KMS-11 (cell line): ENCODE measurements around the gene NKAIN2.

Experiments used
- H2AFZ ChIP-seq: fragments of 200-600 bp; sonication (generic); 2 replicates; pipeline ENCODE4 v1.6.1; 2016; ENCODE audit warnings: antibody characterized with exemption, mixed run types, low read depth
- H3K27ac ChIP-seq: fragments of 200-600 bp; sonication (generic); 2 replicates; pipeline ENCODE4 v1.6.1; 2016; ENCODE audit warnings: mild to moderate bottlenecking, mixed run types
- H3K27me3 ChIP-seq: fragments of 200-600 bp; sonication (generic); 2 replicates; pipeline ENCODE4 v1.6.1; 2017; ENCODE audit warnings: mild to moderate bottlenecking, low read depth, mixed run types, moderate library complexity; ENCODE audit not compliant: insufficient read depth
- H3K36me3 ChIP-seq: fragments of 200-600 bp; sonication (generic); 2 replicates; pipeline ENCODE4 v1.6.1; 2017; ENCODE audit warnings: mild to moderate bottlenecking, mixed run types; ENCODE audit not compliant: insufficient read depth
- H3K4me1 ChIP-seq: fragments of 200-600 bp; sonication (generic); 2 replicates; pipeline ENCODE4 v1.6.1; 2016; ENCODE audit warnings: mild to moderate bottlenecking, low read depth, mixed run types; ENCODE audit not compliant: poor library complexity, severe bottlenecking
- H3K4me2 ChIP-seq: fragments of 200-600 bp; sonication (generic); 2 replicates; pipeline ENCODE4 v1.7.0; 2016; ENCODE audit warnings: mild to moderate bottlenecking, mixed run types
- H3K4me3 ChIP-seq: fragments of 200-600 bp; sonication (generic); IDR thresholded peaks from 2 replicates; pipeline ENCODE4 v1.6.1; 2017; ENCODE audit warnings: low read depth, low read length, mixed read lengths; ENCODE audit not compliant: insufficient read depth
- H3K79me2 ChIP-seq: fragments of 200-600 bp; sonication (generic); 2 replicates; pipeline ENCODE4 v1.6.1; 2016; ENCODE audit warnings: low read depth, mixed run types; ENCODE audit not compliant: insufficient read depth
- H3K9ac ChIP-seq: fragments of 200-600 bp; sonication (generic); 2 replicates; pipeline ENCODE4 v1.6.1; 2016; ENCODE audit warnings: mild to moderate bottlenecking, mixed run types
- H4K20me1 ChIP-seq: fragments of 200-600 bp; sonication (generic); 2 replicates; pipeline ENCODE4 v1.6.1; 2016; ENCODE audit warnings: mild to moderate bottlenecking, mixed run types; ENCODE audit not compliant: insufficient read depth
- TF ChIP-seq, protein P1 (sequence below): fragments of 200-600 bp; sonication (generic); conservative IDR thresholded peaks from 2 replicates; pipeline ENCODE4 v1.6.1; 2017; ENCODE audit warnings: low read depth, mild to moderate bottlenecking, antibody characterized with exemption, low read length, moderate library complexity, mixed read lengths

The NKAIN2 gene

GRCh38 chr6:124441450-124441849 is 637.8 kb downstream of the NKAIN2 start:
- H3K27ac ChIP-seq: no peak overlapping the region
- no peaks in the 10 kb centered on the region for H4K20me1 ChIP-seq
- no peak overlapping the region for H2AFZ ChIP-seq
- H3K27me3 ChIP-seq: no peaks in the 10 kb centered on the region
- H3K4me3 ChIP-seq: no peak overlapping the region
- TF ChIP-seq, protein P1, sequence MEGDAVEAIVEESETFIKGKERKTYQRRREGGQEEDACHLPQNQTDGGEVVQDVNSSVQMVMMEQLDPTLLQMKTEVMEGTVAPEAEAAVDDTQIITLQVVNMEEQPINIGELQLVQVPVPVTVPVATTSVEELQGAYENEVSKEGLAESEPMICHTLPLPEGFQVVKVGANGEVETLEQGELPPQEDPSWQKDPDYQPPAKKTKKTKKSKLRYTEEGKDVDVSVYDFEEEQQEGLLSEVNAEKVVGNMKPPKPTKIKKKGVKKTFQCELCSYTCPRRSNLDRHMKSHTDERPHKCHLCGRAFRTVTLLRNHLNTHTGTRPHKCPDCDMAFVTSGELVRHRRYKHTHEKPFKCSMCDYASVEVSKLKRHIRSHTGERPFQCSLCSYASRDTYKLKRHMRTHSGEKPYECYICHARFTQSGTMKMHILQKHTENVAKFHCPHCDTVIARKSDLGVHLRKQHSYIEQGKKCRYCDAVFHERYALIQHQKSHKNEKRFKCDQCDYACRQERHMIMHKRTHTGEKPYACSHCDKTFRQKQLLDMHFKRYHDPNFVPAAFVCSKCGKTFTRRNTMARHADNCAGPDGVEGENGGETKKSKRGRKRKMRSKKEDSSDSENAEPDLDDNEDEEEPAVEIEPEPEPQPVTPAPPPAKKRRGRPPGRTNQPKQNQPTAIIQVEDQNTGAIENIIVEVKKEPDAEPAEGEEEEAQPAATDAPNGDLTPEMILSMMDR: no peak
- no peaks in the 10 kb centered on the region for H3K36me3 ChIP-seq
- no peak overlapping the region for H3K4me2 ChIP-seq
- no peak overlapping the region for H3K9ac ChIP-seq
- H3K4me1 ChIP-seq: peaks cover 6% of the 10 kb centered on the region
- H3K79me2 ChIP-seq: no peaks in the 10 kb centered on the region

DNA sequence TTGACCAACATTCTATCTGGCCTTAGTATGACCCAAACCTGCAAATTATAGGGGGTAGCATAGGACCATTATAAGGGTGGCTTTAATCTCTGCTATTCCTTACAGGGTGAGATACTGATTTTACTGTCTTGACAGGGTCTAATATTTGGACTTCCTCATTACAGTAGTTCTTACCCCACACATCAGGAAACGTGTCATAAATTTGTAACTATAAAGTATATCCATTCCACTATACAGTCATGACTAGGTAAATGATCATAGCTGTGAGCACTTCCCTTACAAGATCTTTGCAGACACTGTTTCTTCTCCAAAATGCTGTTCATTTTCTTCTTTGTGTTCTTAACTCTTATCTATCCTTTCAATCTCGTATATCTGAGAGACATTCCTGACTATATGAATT is 639.9 kb downstream of the NKAIN2 start:
- TF ChIP-seq, protein P1: no peak
- H3K4me2 ChIP-seq: no peak overlapping the region
- H3K4me1 ChIP-seq: no peaks in the 10 kb centered on the region
- H3K79me2 ChIP-seq: no peaks in the 10 kb centered on the region
- H3K9ac ChIP-seq: no peak overlapping the region
- H3K27me3 ChIP-seq: no peaks in the 10 kb centered on the region
- no peak overlapping the region for H2AFZ ChIP-seq
- no peaks in the 10 kb centered on the region for H3K36me3 ChIP-seq
- no peak overlapping the region for H3K27ac ChIP-seq
- no peaks in the 10 kb centered on the region for H4K20me1 ChIP-seq
- H3K4me3 ChIP-seq: no peak overlapping the region

DNA sequence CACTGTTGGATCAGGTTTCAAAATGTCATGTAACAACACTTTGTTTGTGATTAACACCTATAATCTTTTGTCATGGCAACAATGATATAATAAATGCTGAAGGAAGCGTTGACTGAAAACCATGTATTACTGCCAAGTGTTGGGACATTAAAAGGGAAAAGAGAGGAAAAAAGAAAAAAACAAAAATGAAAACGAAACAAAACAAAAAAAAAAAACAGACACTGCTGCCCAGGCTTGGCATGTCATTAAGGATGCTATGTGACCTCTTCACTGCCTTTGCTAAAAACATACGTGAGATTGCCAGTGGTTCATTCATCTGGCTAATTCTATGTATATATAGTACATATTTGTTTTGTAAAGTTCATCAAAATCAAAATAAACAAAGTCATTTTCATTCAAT is 641.9 kb downstream of the NKAIN2 start:
- Histone ChIP-seq H3K9ac (no peak overlapping the region), H4K20me1 (no peaks in the 10 kb centered on the region), H3K4me2 (no peak overlapping the region), H3K36me3 (no peaks in the 10 kb centered on the region), H3K4me1 (no peaks in the 10 kb centered on the region), H3K27me3 (no peaks in the 10 kb centered on the region), H3K4me3 (no peak overlapping the region), H3K27ac (no peak overlapping the region), H2AFZ (no peak overlapping the region), H3K79me2 (no peaks in the 10 kb centered on the region)
- TF ChIP-seq, protein P1: no peak

DNA sequence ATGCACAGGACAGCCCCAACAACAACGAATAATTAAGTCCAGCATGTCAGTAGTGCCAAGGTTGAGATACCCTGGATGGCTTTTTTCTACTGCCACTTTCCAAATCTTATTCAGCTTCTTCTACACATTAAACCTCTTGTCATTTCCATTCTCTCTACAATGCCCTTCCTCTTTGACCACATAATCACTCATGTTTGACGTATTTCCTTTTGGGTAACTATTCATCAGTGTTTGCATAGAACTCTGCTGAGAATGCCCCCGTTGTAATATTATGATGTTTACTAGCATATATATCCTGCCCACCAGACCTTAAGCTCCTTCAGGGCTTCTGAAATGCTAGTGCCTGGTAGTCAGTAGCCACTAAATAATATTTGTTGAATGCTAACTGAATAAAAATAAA is 643.3 kb downstream of the NKAIN2 start:
- no peaks in the 10 kb centered on the region for H3K79me2 ChIP-seq
- no peaks in the 10 kb centered on the region for H3K27me3 ChIP-seq
- TF ChIP-seq, protein P1: no peak
- H3K27ac ChIP-seq: no peak overlapping the region
- no peaks in the 10 kb centered on the region for H4K20me1 ChIP-seq
- H3K4me2 ChIP-seq: no peak overlapping the region
- H3K36me3 ChIP-seq: no peaks in the 10 kb centered on the region
- no peaks in the 10 kb centered on the region for H3K4me1 ChIP-seq
- no peak overlapping the region for H3K9ac ChIP-seq
- H3K4me3 ChIP-seq: no peak overlapping the region
- H2AFZ ChIP-seq: no peak overlapping the region
